Kidney tubule cell (primary cell): Measurements from ENCODE around the gene BMPR1A.
"Not testable (repeated sequence)": the region's sequence is repeated elsewhere in the genome, so short reads cannot be mapped to it uniquely, and the experiment has no call there.

Source experiments
- DNase-seq: peaks from one replicate; pipeline ENCODE4 v3.0.0-alpha.2; 2018; ENCODE audit warnings: low spot score

Gene BMPR1A

DNA sequence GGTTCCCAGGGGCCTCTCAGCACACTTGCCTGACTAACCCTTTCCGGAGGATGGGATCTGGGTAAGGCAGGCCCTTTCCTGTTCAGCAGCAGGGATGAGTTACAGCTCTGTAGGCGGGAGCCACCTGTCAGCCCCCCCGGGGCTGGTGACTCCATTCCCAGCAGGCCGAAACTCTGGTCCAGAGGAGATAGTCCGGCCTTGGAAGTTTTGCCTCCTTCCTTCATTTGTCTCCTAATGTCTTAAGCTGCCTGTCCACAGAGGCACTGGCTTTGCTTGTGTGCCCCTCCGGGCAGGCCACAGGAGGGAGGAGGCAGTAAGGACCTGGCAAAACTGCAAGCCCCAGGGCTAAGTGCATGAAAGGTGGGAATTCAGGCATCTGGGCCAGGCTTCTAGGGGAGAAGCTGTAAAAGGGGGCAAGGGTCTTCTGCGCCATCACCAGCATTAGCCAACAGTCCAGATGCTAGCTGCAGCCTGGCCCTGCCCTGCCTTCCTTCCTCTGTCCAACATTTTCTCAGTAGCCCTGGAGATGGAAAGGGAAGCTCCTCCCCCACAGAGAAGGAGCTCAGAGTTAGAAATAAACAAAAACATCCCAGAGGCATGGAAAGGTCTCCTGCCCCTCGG, 213.1 kb downstream of the BMPR1A start:
- peak; percentile 74 for DNase-seq

DNA sequence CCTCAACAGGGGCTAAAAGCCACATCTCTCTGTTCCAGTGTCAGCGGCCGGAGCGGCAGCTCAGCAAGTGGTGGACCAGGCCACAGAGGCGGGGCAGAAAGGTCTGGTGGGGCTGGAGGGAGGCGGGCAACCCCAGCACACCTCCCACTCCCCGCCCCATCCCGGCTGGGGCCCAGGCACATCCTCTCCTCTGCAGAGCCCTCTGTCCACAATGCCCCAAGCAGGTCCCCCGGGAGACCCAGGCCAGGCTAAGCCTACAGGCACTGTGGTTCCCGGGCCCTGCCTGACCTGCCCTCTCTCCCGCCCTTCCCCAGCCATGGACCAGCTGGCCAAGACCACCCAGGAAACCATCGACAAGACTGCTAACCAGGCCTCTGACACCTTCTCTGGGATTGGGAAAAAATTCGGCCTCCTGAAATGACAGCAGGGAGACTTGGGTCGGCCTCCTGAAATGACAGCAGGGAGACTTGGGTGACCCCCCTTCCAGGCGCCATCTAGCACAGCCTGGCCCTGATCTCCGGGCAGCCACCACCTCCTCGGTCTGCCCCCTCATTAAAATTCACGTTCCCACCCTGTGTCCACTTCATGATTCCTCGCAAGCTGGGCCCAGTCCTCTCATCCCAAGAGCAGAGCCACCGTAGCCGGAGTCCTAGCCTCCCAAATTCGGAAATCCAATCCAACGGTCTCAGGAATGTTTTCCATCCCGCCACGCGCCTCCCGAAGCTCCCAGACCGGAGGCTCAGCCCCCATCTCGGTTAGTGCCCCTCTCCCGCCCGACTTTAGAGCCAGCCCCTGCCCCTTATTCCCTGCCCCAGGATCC, 214.0 kb downstream of the BMPR1A start:
- peak; percentile 70 for DNase-seq

GRCh38 chr10:86970982-86971231, 214.5 kb downstream of the BMPR1A start:
- no peak for DNase-seq

- peak; percentile 92 for DNase-seq
Measured at GRCh38 chr10:86971232-86971991, 215.0 kb downstream of the BMPR1A start.

- no peak for DNase-seq
Measured at GRCh38 chr10:86972613-86973380, 216.4 kb downstream of the BMPR1A start.

DNA sequence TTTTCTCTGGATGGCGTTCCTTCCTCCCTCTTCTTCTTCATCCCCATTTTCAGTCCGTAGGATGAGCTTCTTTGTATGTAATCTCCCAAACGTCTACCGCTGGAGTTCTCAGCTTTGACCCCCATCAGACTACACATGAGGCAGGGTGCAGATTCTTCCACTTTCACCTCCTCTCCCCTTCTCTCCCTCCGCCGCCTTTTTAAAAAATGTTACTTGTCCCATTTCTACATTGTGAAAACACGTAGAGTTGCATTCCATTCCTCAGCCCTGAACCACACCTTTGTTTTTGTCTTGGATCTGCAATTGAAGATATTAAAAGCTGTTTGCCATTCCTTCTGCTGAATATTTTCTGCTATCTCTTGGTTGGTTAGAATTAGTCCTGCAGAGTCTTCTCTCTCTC, 218.1 kb downstream of the BMPR1A start:
- no peak for DNase-seq

DNA sequence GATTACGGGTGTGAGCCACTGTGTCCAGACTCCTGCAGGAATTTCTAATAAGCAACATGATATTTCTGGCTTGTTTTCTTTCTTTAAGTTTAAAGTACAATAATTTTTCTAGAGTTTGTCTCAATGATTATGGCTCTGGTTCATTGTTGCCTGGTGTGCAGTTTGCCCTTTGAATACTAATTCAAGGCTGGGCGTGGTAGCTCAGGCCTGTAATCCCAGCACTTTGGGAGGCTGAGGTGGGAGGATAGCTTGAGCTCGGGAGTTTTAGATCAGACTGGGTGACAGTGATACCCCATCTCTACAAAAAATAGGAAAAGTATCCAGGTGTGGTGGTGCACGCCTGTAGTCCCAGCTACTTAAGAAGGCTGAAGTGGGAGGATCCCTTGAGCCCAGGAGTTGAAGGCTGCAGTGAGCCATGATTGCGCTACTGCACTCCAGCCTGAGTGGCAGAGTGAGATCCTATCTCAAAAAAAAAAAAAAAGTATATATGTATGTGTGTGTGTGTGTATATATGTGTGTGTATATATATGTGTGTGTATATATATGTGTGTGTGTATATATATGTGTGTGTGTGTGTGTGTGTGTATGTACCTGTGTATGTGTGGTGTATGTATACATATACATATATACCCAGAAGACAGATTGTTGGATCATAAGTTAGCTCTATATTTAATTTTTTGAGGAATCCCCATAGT, 220.1 kb downstream of the BMPR1A start:
- DNase-seq, result no peak

- DNase-seq, result peak; percentile 62
Measured at GRCh38 chr10:86978457-86978856, 222.0 kb downstream of the BMPR1A start.

GRCh38 chr10:86979296-86979818, 222.9 kb downstream of the BMPR1A start:
- DNase-seq, result no peak

- DNase-seq, result no peak
Measured at GRCh38 chr10:86979977-86980448, 223.6 kb downstream of the BMPR1A start.

DNA sequence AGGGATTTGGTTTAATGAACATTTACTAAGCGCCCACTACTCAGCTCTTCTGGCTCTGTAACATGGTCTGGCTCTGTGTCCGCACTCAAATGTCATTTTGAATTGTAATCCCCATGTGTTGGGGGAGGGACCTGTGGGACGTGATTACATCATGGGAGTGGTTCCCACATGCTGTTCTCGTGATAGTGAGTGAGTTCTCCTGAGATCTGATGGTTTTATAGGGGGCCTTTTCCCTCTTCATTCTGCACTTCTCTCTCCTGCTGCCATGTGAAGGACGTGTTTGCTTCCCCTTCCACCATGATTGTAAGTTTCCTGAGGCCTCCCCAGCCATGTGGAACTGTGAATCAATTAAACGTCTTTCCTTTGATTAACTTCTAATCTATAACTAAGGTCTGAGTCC, 224.6 kb downstream of the BMPR1A start:
- not testable (repeated sequence) for DNase-seq

GRCh38 chr10:86981716-86982115, 225.3 kb downstream of the BMPR1A start:
- DNase-seq, result no peak
